Left kidney (tissue), 2 donors: Measurements from ENCODE around the gene CACNA1D. TPM values are rescaled to one million over a fixed set of nuclear protein-coding genes. Genes with fewer than 3 reads are reported as not detected.
"Not testable (repeated sequence)": the region's sequence is repeated elsewhere in the genome, so short reads cannot be mapped to it uniquely, and the experiment has no call there.

Experiments used
- DNase-seq: peaks from one replicate; pipeline ENCODE4 v3.0.0-alpha.2; 2013
- polyA plus RNA-seq: library from polyadenylated mRNA; unstranded; fragments of 120-200 nt; gene quantifications from one replicate; pipeline ENCODE4 v1.2.1, GENCODE V29; 2013; ENCODE audit not compliant: insufficient read length

The CACNA1D gene
- polyA plus RNA-seq, 1 donor, result 21.9 TPM

DNA sequence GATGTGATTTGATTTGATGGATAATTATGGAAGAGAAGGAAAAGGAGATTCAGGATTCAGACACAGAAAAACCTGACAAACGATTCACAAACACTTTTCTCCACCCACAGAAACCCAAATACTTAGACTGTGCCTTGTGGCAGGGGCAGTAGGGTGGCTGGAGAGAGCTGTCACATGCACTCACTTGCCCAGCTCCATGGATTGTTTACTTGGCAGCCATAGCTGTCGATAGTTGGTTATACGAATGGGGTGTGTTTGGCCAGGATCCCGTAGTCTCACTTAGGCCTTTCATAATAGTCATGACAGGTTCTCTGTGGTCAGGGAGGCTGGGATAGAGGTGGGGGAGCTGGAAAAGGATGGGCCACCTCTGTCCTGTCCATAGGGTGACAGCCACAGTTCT is 76.9 kb downstream of the CACNA1D start:
- no peak for DNase-seq

DNA sequence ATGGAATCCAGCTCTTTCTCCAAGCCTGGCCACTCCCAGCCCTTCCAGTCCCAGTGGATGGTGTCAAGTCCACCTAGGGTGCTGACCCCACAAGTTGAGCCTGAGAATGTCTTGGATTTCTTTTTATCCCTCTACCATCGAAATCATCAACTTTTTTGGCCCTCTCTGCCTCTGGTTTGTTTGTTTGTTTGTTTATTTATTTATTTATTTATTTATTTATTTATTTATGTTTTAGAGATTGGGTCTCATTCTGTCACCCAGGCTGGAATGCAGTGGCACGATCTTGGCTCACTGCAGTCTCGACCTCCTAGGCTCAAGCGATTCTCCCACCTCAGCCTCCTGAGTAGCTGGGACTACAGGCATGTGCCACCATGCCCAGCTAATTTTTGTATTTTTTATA is 77.8 kb downstream of the CACNA1D start:
- not testable (repeated sequence) for DNase-seq

- no peak for DNase-seq
Measured at GRCh38 chr3:53577506-53577905, 83.1 kb downstream of the CACNA1D start.

DNA sequence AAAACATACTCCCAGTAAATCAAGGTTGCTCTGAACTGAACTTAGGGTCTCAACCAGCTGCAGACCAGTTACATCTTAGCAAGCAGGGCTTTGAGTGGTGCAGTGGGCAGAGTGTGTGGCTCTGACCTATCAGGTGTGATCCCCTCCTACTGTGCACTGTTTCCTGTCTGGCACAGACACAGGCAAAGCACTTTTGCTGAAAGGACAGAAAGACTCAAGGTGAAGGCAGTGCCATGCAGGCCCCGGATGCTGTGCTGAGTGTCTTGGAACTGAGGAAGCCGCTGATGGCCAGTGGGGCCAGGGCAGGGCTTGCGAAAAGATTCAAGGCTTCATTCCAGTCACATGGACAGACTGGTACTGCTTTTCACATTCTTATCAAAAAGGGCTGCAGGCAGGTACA is 85.2 kb downstream of the CACNA1D start:
- no peak for DNase-seq

DNA sequence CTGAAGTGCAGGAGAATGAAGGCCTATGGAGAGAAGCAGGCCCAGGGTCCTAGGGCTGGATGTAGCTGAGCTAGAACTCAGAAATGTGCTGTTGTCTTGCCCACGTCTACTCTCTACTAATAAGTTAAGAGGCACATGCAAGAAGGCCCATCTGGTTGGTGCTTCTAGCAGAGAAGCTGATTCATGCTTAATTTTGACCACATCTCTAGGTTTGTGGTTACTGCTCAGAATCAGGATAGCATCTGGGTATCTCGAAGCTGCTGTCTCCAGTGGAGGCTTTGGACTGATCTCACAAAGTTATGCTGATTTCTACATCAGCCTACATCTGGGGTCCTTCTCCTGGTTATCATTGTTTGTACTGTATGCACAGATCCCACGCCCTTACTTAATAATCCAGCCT is 87.3 kb downstream of the CACNA1D start:
- no peak for DNase-seq

- no peak for DNase-seq
Measured at GRCh38 chr3:53583161-53583690, 88.8 kb downstream of the CACNA1D start.

- no peak for DNase-seq
Measured at GRCh38 chr3:53585049-53585448, 90.6 kb downstream of the CACNA1D start.

DNA sequence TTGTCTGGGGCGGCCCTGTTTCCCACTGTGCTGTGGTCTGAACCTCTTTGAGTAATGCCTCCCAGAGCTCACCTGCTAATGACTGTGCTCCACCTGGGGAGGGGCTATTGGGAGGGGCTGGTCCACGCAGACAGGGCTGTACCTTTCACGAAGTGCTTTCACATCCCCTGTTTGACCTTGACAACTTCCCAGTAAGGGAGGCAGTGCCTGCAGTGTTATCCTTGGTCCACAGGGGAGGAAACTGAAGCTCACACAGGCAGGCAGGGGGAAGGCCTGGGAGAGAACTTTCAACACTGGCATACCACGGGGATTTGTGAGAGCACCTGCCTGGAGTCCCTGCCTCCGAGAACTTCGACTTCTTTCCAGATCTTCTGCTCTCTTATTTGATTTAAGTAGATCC is 91.2 kb downstream of the CACNA1D start:
- no peak for DNase-seq

GRCh38 chr3:53588122-53588521 is 93.7 kb downstream of the CACNA1D start:
- DNase-seq, result no peak

DNA sequence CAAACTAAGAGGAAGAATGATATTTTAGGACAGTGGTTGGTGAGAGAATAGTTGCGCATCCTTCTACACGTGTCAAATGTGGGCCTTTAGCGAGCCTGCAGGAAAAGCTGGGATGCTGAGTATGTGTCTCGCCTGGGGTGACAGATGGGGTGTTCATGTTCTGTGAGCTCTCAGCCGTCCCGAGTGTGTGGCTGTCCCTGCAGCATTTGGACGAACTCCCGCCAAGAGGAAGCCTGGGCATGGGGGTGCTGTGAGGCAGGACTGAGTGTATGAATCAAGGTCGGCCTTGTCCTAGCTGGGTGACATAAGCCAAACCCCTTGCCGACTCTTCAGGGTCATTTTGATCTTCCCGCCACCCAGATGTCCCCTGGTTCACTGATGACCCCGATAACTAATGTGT is 94.8 kb downstream of the CACNA1D start:
- DNase-seq, result no peak

GRCh38 chr3:53589806-53590205 is 95.4 kb downstream of the CACNA1D start:
- no peak for DNase-seq

DNA sequence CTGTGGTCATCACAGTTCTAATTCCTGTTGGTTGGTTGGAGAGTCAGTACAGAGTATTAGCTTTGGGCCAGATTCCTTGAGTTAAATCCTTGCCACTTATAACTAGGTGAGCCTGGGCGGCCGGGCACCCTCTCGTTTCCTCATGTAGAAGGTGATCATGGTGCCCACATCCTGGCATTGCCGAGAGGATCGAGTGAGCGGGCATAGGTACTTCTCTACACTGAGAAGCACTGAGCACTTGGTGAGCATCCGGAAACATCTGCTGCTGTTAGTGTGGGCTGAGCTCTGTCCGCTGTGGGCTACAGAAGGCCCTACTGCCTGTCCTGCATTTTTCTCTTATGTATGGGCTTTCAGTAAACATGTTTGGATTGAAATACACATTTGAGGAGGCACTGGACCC is 96.2 kb downstream of the CACNA1D start:
- no peak for DNase-seq

DNA sequence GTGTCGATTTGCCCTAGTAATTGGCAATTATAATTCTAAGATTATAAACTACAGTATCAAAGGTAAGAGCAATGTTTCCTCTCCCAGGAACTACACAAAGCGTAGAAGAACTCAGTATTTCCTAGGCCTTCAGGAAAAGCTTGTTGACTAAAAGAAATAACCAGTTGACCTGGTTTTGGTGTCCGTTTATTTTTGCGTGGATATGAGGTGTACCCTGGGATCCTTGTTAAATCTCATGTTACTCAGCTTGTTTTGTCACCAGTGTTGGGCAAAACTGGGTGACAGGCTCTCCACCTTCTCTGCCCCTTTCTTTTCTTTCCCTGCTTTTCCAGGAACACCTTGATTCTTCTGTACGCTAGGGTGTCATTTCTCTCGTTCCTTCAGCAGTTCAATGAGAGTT is 97.2 kb downstream of the CACNA1D start:
- DNase-seq, result no peak

DNA sequence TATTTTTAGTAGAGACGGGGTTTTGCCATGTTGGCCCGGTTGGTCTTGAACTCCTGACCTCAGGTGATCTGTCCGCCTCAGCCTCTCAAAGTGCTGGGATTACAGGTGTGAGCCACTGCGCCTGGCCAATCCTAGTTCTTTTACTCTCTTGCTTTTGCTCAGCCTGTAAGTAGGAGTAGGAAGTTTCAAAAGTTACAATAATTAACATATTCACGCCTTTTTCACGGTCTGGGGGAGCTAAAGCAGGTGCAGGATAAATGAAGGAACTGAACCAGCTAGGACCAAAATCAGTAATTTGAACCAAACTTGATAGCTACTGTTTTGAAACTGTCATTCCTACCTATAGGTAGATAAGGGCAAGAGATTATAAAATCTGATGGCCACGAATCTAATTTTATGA is 98.5 kb downstream of the CACNA1D start:
- no peak for DNase-seq

DNA sequence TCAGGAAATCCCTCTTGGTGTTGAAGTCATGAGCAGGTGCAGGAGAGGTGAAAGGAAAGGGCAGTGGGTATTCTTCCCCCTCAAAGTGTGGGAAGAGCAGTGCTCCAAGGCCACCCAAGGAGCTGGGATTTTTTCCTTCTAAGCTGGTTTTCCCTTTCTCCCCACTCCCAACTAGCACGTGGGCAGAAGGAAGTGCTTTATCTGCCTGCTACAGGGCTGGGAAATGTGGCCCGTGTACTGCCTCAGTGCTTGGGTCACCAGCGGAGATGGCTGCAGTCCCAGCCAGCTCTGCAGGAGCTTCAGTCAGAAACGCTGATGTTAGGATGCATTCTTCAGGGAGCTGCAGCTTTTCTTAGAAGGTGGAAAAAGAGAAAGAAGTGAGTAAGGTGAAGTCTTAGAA is 99.2 kb downstream of the CACNA1D start:
- DNase-seq, result no peak

- no peak for DNase-seq
Measured at GRCh38 chr3:53594276-53594675, 99.9 kb downstream of the CACNA1D start.

DNA sequence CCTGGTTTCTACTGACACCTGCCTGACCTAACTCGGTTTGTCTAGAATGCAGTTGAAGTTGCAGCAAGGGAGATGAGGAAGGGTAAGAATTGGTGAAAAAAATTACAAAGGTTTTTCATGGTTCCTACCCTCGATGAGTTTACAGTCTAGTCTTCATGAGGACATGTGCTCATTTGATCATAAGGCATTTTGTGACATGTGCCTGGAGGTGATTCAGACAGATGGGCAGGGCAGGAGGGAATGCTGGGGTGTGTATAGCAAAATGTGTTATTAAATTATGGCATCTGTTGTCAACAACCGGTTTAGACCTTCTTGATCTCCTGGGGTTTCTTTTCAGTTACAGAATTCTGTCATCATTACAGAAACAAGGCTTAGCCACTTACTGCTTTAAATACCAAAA is 101.2 kb downstream of the CACNA1D start:
- DNase-seq, result no peak

DNA sequence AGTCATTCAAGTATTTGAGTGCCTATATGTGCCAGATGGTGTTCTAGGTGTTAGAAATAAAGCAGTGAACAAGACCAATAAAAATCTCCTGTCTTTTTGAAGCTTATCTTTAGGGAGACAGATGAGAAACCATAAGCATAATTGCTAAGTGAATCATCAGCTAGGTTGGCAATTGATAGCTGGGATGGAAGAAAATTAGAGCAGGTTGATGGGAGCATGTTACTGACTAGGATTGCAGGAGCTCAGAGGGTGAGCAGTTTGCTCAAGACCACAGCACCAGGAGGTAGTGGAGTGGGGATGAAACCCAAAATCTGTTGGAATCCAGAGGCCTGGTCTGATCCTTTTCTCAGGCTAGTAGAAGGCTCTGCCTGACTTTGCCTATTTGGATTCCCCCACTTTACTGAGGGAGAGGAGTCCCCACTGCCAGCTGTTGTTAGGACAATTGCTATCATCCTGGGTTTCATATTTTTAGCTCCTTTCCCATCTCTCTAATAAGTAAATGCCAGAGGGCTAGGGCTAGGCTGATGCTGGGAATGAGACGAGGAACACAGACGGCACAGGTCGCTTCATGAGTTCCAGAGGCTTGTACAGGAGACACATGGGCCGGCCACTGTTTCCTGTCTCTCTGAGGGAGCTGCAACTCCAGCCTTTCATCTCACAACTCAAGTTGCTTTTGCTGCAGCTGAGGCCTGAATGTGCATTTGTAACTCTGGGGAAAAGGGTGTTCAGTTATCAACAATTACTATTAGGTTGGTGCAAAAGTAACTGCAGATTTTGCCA is 102.9 kb downstream of the CACNA1D start:
- DNase-seq, result no peak

DNA sequence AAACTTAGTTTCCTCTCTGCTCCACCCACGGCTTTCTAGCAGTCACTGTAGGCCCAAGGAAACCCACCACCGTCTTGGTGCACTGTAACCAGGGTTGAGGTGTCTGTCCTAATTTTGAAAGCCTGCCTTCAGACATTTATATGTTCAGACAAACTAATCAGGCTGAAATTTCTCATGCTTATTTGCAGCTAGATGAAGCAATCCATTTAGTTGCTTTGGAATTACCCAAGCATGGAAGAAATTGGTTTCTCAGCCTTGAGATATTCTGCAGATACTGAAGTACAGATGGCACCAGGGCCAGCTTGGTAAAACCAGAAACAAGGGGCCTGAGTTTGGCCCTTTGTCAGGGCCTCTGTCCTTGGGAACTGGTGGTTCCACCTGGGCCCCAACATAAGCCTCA is 105.4 kb downstream of the CACNA1D start:
- no peak for DNase-seq

DNA sequence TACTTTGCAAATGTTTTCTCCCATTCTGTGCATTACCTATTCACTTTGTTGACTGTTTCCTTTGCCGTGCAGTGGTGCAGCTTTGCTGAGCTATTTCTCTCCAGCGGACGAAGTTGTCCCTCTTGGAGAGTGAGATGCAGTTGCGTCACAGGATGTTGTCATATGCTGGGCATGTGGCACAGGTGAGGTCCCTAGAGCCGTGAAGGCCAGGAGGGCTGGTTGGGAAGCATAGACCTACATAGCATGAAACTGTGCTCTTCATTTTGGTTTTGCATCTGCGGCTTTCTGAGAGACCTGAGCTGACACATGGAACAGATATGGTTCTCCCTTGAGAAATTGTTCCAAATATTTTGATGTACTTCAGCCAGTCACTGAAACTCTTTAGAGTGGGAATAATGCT is 108.5 kb downstream of the CACNA1D start:
- no peak for DNase-seq

DNA sequence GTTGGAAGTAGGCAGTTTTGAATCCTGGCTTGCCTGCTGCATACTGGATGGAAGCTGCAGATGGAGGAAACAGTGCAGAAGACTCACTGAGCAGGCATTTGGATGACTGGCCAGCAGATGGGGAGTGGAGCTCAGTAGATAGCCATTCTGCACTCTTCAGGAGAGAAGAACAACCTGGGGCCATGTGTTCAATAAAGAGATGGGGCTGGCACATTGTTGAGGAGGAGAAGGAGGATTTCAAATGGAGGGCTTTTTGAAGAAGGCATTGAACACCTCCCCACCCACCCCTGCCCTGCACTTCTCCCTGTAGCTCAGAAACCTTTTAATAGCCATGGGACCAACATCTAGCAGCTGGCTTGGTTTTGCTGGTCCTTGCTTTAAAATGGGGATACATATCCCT is 109.8 kb downstream of the CACNA1D start:
- DNase-seq, result no peak

GRCh38 chr3:53606793-53607192 is 112.4 kb downstream of the CACNA1D start:
- no peak for DNase-seq

- no peak for DNase-seq
Measured at GRCh38 chr3:53612508-53612907, 118.1 kb downstream of the CACNA1D start.

GRCh38 chr3:53613125-53613524 is 118.7 kb downstream of the CACNA1D start:
- no peak for DNase-seq
